NCI-H1417 treated with DMSO at 0.1 percent for 48 hours (cell line): ENCODE data around the gene BRIP1.

Source experiments
- DNase-seq: peaks from one replicate; lab custom pipeline; 2025; lab: John Stamatoyannopoulos, UW

The BRIP1 gene

GRCh38 chr17:61631800-61632199 is 231.5 kb downstream of the BRIP1 start:
- no peak for DNase-seq
